Liver (tissue), 3 donors: ENCODE data around the gene CFL2.
"Not testable (repeated sequence)": the region's sequence is repeated elsewhere in the genome, so short reads cannot be mapped to it uniquely, and the experiment has no call there.

Experiments used
- EGR1 ChIP-seq, 2 donors: IDR thresholded peaks; 2 replicates each; pipeline ENCODE4 v1.6.1; 2016 to 2018; ENCODE audit warnings: antibody characterized with exemption in 2 of 2, low read depth in 2 of 2
- FOXA1 ChIP-seq: IDR thresholded peaks from 2 replicates; pipeline ENCODE4 v1.6.1; 2016; ENCODE audit warnings: antibody characterized with exemption
- GABPA ChIP-seq, 2 donors: IDR thresholded peaks in 1 of 2; conservative IDR thresholded peaks in 1 of 2; 2 replicates each; pipeline ENCODE4 v1.6.1; 2016; ENCODE audit warnings: antibody characterized with exemption in 2 of 2, mild to moderate bottlenecking in 1 of 2, moderate library complexity in 1 of 2
- JUND ChIP-seq, 2 donors: IDR thresholded peaks; 2 replicates each; pipeline ENCODE4 v1.6.1; 2016; ENCODE audit warnings: antibody characterized with exemption in 2 of 2
- NR2F2 ChIP-seq: IDR thresholded peaks from 2 replicates; pipeline ENCODE4 v1.6.1; 2016; ENCODE audit warnings: antibody characterized with exemption
- RAD21 ChIP-seq, 2 donors: IDR thresholded peaks; 2 replicates each; pipeline ENCODE4 v1.6.1; 2016; ENCODE audit warnings: antibody characterized with exemption in 2 of 2, mild to moderate bottlenecking in 2 of 2
- RXRA ChIP-seq, 2 donors: IDR thresholded peaks; 2 replicates each; pipeline ENCODE4 v1.6.1; 2017 to 2018; ENCODE audit warnings: antibody characterized with exemption in 2 of 2, mild to moderate bottlenecking in 1 of 2
- SP1 ChIP-seq: IDR thresholded peaks from 2 replicates; pipeline ENCODE4 v1.6.1; 2018; ENCODE audit warnings: antibody characterized with exemption, mild to moderate bottlenecking
- TAF1 ChIP-seq: conservative IDR thresholded peaks from 2 replicates; pipeline ENCODE4 v1.6.1; 2016; ENCODE audit warnings: antibody characterized with exemption, mild to moderate bottlenecking
- YY1 ChIP-seq: IDR thresholded peaks from 2 replicates; pipeline ENCODE4 v1.6.1; 2016; ENCODE audit warnings: antibody characterized with exemption, mild to moderate bottlenecking
- TF ChIP-seq, protein P1 (sequence below): fragments of 150-350 bp; IDR thresholded peaks from 2 replicates; pipeline ENCODE4 v1.5.1; 2017; ENCODE audit warnings: improper control_type of control experiment, low read depth, low read length; ENCODE audit not compliant: missing input control
- TF ChIP-seq, protein P2 (sequence below): IDR thresholded peaks from 2 replicates; pipeline ENCODE4 v1.6.1; 2016; ENCODE audit warnings: antibody characterized with exemption
- TF ChIP-seq, protein P3 (sequence below): IDR thresholded peaks from 2 replicates; pipeline ENCODE4 v1.6.1; 2016; ENCODE audit warnings: antibody characterized with exemption, mild to moderate bottlenecking
- donor health status: healthy.
- donor health status: healthy.

DNA sequence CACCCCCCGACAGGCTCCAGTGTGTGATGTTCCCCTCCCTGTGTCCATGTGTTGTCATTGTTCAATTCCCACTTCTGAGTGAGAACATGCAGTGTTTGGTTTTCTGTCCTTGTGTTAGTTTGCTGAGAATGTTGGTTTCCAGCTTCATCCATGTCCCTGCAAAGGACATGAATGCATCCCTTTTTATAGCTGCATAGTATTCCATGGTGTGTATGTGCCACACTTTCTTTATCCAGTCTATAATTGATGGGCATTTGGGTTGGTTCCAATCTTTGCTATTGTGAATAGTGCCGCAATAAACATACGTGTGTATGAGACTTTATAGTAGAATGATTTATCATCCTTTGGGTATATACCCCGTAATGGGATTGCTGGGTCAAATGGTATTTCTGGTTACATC lies 22.7 kb upstream of the CFL2 start:
- TF ChIP-seq, protein P1, sequence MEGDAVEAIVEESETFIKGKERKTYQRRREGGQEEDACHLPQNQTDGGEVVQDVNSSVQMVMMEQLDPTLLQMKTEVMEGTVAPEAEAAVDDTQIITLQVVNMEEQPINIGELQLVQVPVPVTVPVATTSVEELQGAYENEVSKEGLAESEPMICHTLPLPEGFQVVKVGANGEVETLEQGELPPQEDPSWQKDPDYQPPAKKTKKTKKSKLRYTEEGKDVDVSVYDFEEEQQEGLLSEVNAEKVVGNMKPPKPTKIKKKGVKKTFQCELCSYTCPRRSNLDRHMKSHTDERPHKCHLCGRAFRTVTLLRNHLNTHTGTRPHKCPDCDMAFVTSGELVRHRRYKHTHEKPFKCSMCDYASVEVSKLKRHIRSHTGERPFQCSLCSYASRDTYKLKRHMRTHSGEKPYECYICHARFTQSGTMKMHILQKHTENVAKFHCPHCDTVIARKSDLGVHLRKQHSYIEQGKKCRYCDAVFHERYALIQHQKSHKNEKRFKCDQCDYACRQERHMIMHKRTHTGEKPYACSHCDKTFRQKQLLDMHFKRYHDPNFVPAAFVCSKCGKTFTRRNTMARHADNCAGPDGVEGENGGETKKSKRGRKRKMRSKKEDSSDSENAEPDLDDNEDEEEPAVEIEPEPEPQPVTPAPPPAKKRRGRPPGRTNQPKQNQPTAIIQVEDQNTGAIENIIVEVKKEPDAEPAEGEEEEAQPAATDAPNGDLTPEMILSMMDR, result not testable (repeated sequence)
- TF ChIP-seq, protein P2, sequence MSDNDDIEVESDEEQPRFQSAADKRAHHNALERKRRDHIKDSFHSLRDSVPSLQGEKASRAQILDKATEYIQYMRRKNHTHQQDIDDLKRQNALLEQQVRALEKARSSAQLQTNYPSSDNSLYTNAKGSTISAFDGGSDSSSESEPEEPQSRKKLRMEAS, result not testable (repeated sequence)
- TF ChIP-seq FOXA1; RAD21 (IDR thresholded peaks at IDR 0.05); GABPA (IDR thresholded peaks at IDR 0.05 in 1 of 2, conservative IDR thresholded peaks at IDR 0.05 in 1 of 2); SP1; YY1; TAF1; NR2F2; JUND (IDR thresholded peaks at IDR 0.05); EGR1 (IDR thresholded peaks at IDR 0.05; ENCODE audit: low read depth in 2 of 2); RXRA (IDR thresholded peaks at IDR 0.05): not testable (repeated sequence)
- TF ChIP-seq, protein P3, sequence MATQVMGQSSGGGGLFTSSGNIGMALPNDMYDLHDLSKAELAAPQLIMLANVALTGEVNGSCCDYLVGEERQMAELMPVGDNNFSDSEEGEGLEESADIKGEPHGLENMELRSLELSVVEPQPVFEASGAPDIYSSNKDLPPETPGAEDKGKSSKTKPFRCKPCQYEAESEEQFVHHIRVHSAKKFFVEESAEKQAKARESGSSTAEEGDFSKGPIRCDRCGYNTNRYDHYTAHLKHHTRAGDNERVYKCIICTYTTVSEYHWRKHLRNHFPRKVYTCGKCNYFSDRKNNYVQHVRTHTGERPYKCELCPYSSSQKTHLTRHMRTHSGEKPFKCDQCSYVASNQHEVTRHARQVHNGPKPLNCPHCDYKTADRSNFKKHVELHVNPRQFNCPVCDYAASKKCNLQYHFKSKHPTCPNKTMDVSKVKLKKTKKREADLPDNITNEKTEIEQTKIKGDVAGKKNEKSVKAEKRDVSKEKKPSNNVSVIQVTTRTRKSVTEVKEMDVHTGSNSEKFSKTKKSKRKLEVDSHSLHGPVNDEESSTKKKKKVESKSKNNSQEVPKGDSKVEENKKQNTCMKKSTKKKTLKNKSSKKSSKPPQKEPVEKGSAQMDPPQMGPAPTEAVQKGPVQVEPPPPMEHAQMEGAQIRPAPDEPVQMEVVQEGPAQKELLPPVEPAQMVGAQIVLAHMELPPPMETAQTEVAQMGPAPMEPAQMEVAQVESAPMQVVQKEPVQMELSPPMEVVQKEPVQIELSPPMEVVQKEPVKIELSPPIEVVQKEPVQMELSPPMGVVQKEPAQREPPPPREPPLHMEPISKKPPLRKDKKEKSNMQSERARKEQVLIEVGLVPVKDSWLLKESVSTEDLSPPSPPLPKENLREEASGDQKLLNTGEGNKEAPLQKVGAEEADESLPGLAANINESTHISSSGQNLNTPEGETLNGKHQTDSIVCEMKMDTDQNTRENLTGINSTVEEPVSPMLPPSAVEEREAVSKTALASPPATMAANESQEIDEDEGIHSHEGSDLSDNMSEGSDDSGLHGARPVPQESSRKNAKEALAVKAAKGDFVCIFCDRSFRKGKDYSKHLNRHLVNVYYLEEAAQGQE, result not testable (repeated sequence)
